H1 (cell line): ENCODE results near the gene SLC35F1. TPM values are rescaled to one million over a fixed set of nuclear protein-coding genes. Genes with fewer than 3 reads are reported as not detected.

Experiments
- CTCF ChIA-PET: fragments of 300-600 bp; sonication (Branson Sonifier 250); formaldehyde crosslinking; loops from one replicate; lab custom pipeline; 2021; ENCODE audit not compliant: partially characterized antibody; lab: Charles Lee
- POLR2A ChIA-PET: fragments of 300-600 bp; sonication (Branson Sonifier 250); formaldehyde crosslinking; loops from one replicate; lab custom pipeline; 2021; ENCODE audit warnings: inconsistent platforms; ENCODE audit not compliant: partially characterized antibody; lab: Charles Lee
- DNase-seq, 2 experiments: peaks; one replicate each; pipeline versions ENCODE4 v3.0.0 to v3.0.0-alpha.2; 2010 to 2022; ENCODE audit warnings: low spot score in 2 of 2, low read depth in 1 of 2, mixed read lengths in 1 of 2
- FAIRE-seq: peaks from 2 replicates; lab custom pipeline; 2011; peaks lifted over from hg19 to GRCh38; lab: Jason Lieb, UNC
- H2AFZ ChIP-seq: 2 replicates; pipeline ENCODE4 v1.8.1; 2012; ENCODE audit warnings: low read length, inconsistent platforms
- H2AK5ac ChIP-seq: 2 replicates; pipeline ENCODE4 v1.6.1; 2013; ENCODE audit warnings: low read depth, low read length
- H2BK120ac ChIP-seq: replicated peaks from 2 replicates; pipeline ENCODE3; 2013; ENCODE audit warnings: low read depth, low read length, inconsistent platforms
- H2BK12ac ChIP-seq: 2 replicates; pipeline ENCODE4 v1.6.1; 2013; ENCODE audit warnings: low read depth, low read length
- H2BK15ac ChIP-seq: 2 replicates; pipeline ENCODE4 v1.6.1; 2013; ENCODE audit warnings: low read length
- H2BK20ac ChIP-seq: 2 replicates; pipeline ENCODE4 v1.6.1; 2013; ENCODE audit warnings: low read length
- H2BK5ac ChIP-seq: 2 replicates; pipeline ENCODE4 v1.6.1; 2013; ENCODE audit warnings: low read depth, low read length
- H3K14ac ChIP-seq: 2 replicates; pipeline ENCODE4 v1.6.1; 2013; ENCODE audit warnings: inconsistent platforms; ENCODE audit not compliant: insufficient read length
- H3K18ac ChIP-seq: 2 replicates; pipeline ENCODE4 v1.6.1; 2013; ENCODE audit warnings: low read length; ENCODE audit errors: extremely low read depth
- H3K23ac ChIP-seq: 2 replicates; pipeline ENCODE4 v1.6.1; 2013; ENCODE audit warnings: inconsistent platforms; ENCODE audit not compliant: insufficient read length
- H3K23me2 ChIP-seq: 2 replicates; pipeline ENCODE4 v1.6.1; 2013; ENCODE audit warnings: low read depth, low read length
- H3K27ac ChIP-seq: 2 replicates; pipeline ENCODE4 v1.6.1; 2011; ENCODE audit warnings: low read depth, low read length, inconsistent platforms
- H3K27me3 ChIP-seq, 4 experiments: replicated peaks in 1 of 4; 1 replicate in 1 of 4; 2 replicates in 3 of 4; pipeline versions ENCODE4 v1.6.1 to v1.8.1; 2011 to 2013; ENCODE audit warnings: low read length in 3 of 4, mild to moderate bottlenecking in 3 of 4, inconsistent platforms in 2 of 4, mixed read lengths in 2 of 4, moderate library complexity in 1 of 4; ENCODE audit not compliant: control insufficient read depth in 3 of 4, insufficient read depth in 3 of 4; ENCODE audit errors: extremely low read depth in 1 of 4
- H3K36me3 ChIP-seq, 4 experiments: 2 replicates each; pipeline versions ENCODE4 v1.6.1 to v1.8.1; 2011 to 2013; ENCODE audit warnings: mild to moderate bottlenecking in 4 of 4, low read length in 3 of 4, moderate library complexity in 2 of 4, control low read depth in 1 of 4, inconsistent platforms in 1 of 4; ENCODE audit not compliant: insufficient read depth in 4 of 4, control insufficient read depth in 2 of 4
- H3K4ac ChIP-seq: replicated peaks from 2 replicates; pipeline ENCODE3; 2013; ENCODE audit warnings: low read length, low read depth, mixed read lengths, inconsistent platforms; ENCODE audit not compliant: insufficient read length
- H3K4me1 ChIP-seq, 4 experiments: replicated peaks in 1 of 4; 1 replicate in 1 of 4; 2 replicates in 3 of 4; pipeline versions ENCODE4 v1.6.1 to v1.8.1; 2011 to 2013; ENCODE audit warnings: low read length in 3 of 4, inconsistent platforms in 2 of 4, mixed read lengths in 1 of 4; ENCODE audit not compliant: insufficient read depth in 4 of 4, control insufficient read depth in 3 of 4
- H3K4me2 ChIP-seq, 2 experiments: 2 replicates each; pipeline versions ENCODE4 v1.6.1 to v1.8.1; 2011 to 2013; ENCODE audit warnings: low read depth in 2 of 2, low read length in 2 of 2, control low read depth in 1 of 2, inconsistent platforms in 1 of 2, mild to moderate bottlenecking in 1 of 2; ENCODE audit not compliant: insufficient read depth in 1 of 2
- H3K4me3 ChIP-seq, 4 experiments: fragments of 200-600, 300-600 bp in 1 of 4; sonication (generic), shearing (Covaris generic), sonication (Bioruptor Twin) in 1 of 4; 2 replicates each; pipeline versions ENCODE4 v1.5.1 to v1.8.1; 2011 to 2016; ENCODE audit warnings: low read length in 4 of 4, low read depth in 3 of 4, control low read depth in 2 of 4, inconsistent platforms in 2 of 4, mild to moderate bottlenecking in 2 of 4, mixed read lengths in 1 of 4, moderate library complexity in 1 of 4; ENCODE audit not compliant: insufficient read depth in 2 of 4; ENCODE audit errors: extremely low read depth in 1 of 4
- H3K56ac ChIP-seq: replicated peaks from 2 replicates; pipeline ENCODE3; 2013; ENCODE audit warnings: low read depth, mild to moderate bottlenecking, mixed read lengths, low read length, inconsistent platforms; ENCODE audit not compliant: insufficient read length
- H3K79me1 ChIP-seq: 2 replicates; pipeline ENCODE4 v1.6.1; 2013; ENCODE audit warnings: low read depth, low read length, control low read depth
- H3K79me2 ChIP-seq, 2 experiments: 2 replicates each; pipeline versions ENCODE4 v1.6.1 to v1.8.1; 2012 to 2013; ENCODE audit warnings: low read length in 2 of 2, mild to moderate bottlenecking in 2 of 2, inconsistent platforms in 1 of 2; ENCODE audit not compliant: insufficient read depth in 2 of 2, control insufficient read depth in 1 of 2
- H3K9ac ChIP-seq, 4 experiments: replicated peaks in 1 of 4; 1 replicate in 1 of 4; 2 replicates in 3 of 4; pipeline versions ENCODE4 v1.6.1 to v1.8.1; 2011 to 2013; ENCODE audit warnings: low read depth in 3 of 4, low read length in 3 of 4, control low read depth in 2 of 4, mild to moderate bottlenecking in 2 of 4, moderate library complexity in 2 of 4, inconsistent platforms in 1 of 4; ENCODE audit errors: extremely low read depth in 1 of 4
- H3K9me3 ChIP-seq, 2 experiments: 2 replicates each; pipeline versions ENCODE4 v1.6.1 to v1.8.1; 2012 to 2013; ENCODE audit warnings: mild to moderate bottlenecking in 2 of 2, moderate library complexity in 2 of 2, control low read depth in 1 of 2, inconsistent platforms in 1 of 2, low read depth in 1 of 2, low read length in 1 of 2, mixed read lengths in 1 of 2; ENCODE audit not compliant: insufficient read depth in 2 of 2
- H4K20me1 ChIP-seq, 2 experiments: replicated peaks in 1 of 2; 2 replicates each; pipeline versions ENCODE3 to v1.8.1; 2011 to 2013; ENCODE audit warnings: inconsistent platforms in 2 of 2, low read length in 2 of 2, mild to moderate bottlenecking in 1 of 2; ENCODE audit not compliant: insufficient read depth in 2 of 2, control insufficient read depth in 1 of 2
- H4K5ac ChIP-seq: 2 replicates; pipeline ENCODE4 v1.6.1; 2013; ENCODE audit warnings: low read length, low read depth, mixed read lengths, inconsistent platforms; ENCODE audit not compliant: insufficient read length
- H4K8ac ChIP-seq: 2 replicates; pipeline ENCODE4 v1.8.0; 2013; ENCODE audit warnings: mild to moderate bottlenecking, moderate library complexity, low read length, inconsistent platforms; ENCODE audit not compliant: insufficient read depth; ENCODE audit errors: extremely low read depth
- H4K91ac ChIP-seq: replicated peaks from 2 replicates; pipeline ENCODE3; 2013; ENCODE audit warnings: low read length, mixed read lengths, inconsistent platforms; ENCODE audit not compliant: insufficient read length
- POU5F1 ChIP-seq: IDR thresholded peaks from 2 replicates; pipeline ENCODE4 v1.6.1; 2011; ENCODE audit warnings: low read depth, mild to moderate bottlenecking, low read length, moderate library complexity
- SIRT6 ChIP-seq: IDR thresholded peaks from one replicate; pipeline ENCODE4 v1.7.1; 2012; ENCODE audit warnings: low read length, inconsistent platforms
- TEAD4 ChIP-seq: IDR thresholded peaks from 2 replicates; pipeline ENCODE4 v1.6.1; 2012; ENCODE audit warnings: low read depth, low read length, inconsistent platforms, mixed read lengths
- WGBS, 2 experiments: shearing (Covaris generic) in 1 of 2; methylation state at CpG; one replicate each; pipeline versions ENCODE4 v1.1.6 to v1.1.7; 2013 to 2015; ENCODE audit warnings: low lambda C conversion rate in 2 of 2, mixed read lengths in 2 of 2, inconsistent platforms in 1 of 2, low coverage in 1 of 2, missing lambda C conversion rate in 1 of 2; ENCODE audit not compliant: insufficient replicate concordance in 2 of 2, insufficient coverage in 1 of 2, insufficient read length in 1 of 2; ENCODE audit errors: extremely low coverage in 1 of 2, missing lambda C conversion rate in 1 of 2; 5-methylcytosine and 5-hydroxymethylcytosine counted together
- polyA plus RNA-seq, 7 experiments: library from polyadenylated mRNA; depleted of rRNA in 3 of 7; stranded (reverse) in 5 of 7; unstranded in 2 of 7; fragments of >200 nt in 5 of 7; fragments of 200-250 nt in 2 of 7; gene quantifications; 1 replicate in 5 of 7; 2 replicates in 1 of 7; 4 replicates in 1 of 7; pipeline versions ENCODE4 v1.2.1 to v1.2.3, GENCODE V29; 2011 to 2013; ENCODE audit warnings: missing spikeins in 2 of 7, mixed read lengths in 2 of 7
- total RNA-seq: library from RNA; stranded (reverse); fragmentation: NEBNext Ultra II Directional; extraction: Animal tissue kit (Norgen Biotek cat#: 25700); gene quantifications from 2 replicates; pipeline ENCODE4 v1.2.1, GENCODE V29; 2021

SLC35F1 gene
- total and polyA plus RNA-seq, 2 of the 8 experiments (the other 6 are each of a cell fraction or from before 2014, with no cell fraction given): 7.0 to 10.0 TPM

GRCh38 chr6:118100717-118101116, 193.7 kb downstream of the SLC35F1 start:
- CTCF ChIA-PET: interaction anchor here (0.9 to 2.0 kb wide), 2 partner anchors 19 to 143 kb away, joined by 3 to 17 read pairs; no protein-coding TSS in a partner anchor
- Histone ChIP-seq H2BK120ac (no peak overlapping the region), H2BK20ac (no peak overlapping the region), H4K91ac (no peak overlapping the region), H2BK5ac (no peak overlapping the region), H3K14ac (no peak overlapping the region)
- TF ChIP-seq SIRT6 (no peak), TEAD4 (0 out of 2 replicates have a peak, but pooled peaks have one; percentile 19), POU5F1 (0 out of 2 replicates have a peak, but pooled peaks have one; percentile 2)
- TF ChIP-seq, all 59 proteins: peak for 2
- H4K20me1 ChIP-seq: no peaks in the 10 kb centered on the region
- 82% methylated on average over 2 of the region's 2 CpGs; no CpG with 5 or more reads in 1 of the 2 experiments for WGBS, 2 experiments
- H3K36me3 ChIP-seq: peaks cover 0 to 11% (median 0%) of the 10 kb centered on the region in 4 experiments; a peak in 1 of 8 replicates
- no peaks in the 10 kb centered on the region for H3K23me2 ChIP-seq
- no peaks in the 10 kb centered on the region for H3K79me1 ChIP-seq
- H2AK5ac ChIP-seq: 0 out of 2 replicates have a peak overlapping the region, but pooled peaks have one; percentile 33
- no peak overlapping the region for H2AFZ ChIP-seq
- no peak overlapping the region for H3K4ac ChIP-seq
- no peak overlapping the region for H4K8ac ChIP-seq
- no peaks in the 10 kb centered on the region for H3K4me1 ChIP-seq
- H3K56ac ChIP-seq: no peak overlapping the region
- POLR2A ChIA-PET: no interaction called here
- DNase-seq (no peak), FAIRE-seq (no peak)
- no peak overlapping the region for H4K5ac ChIP-seq
- H3K79me2 ChIP-seq: no peaks in the 10 kb centered on the region
- H3K18ac ChIP-seq: no peak overlapping the region
- no peak overlapping the region for H3K4me2 ChIP-seq
- no peak overlapping the region for H3K27ac ChIP-seq
- H2BK15ac ChIP-seq: no peak overlapping the region
- H2BK12ac ChIP-seq: no peak overlapping the region
- H3K9ac ChIP-seq: no peak overlapping the region
- peaks cover 11 to 12% of the 10 kb centered on the region in 2 experiments for H3K9me3 ChIP-seq
- no peaks in the 10 kb centered on the region for H3K27me3 ChIP-seq
- H3K4me3 ChIP-seq: 0 out of 8 replicates have a peak overlapping the region, but pooled peaks of 1 of the 4 experiments have one; percentile 6
- no peak overlapping the region for H3K23ac ChIP-seq
